Activated CD8-positive, alpha-beta memory T cell treated with anti-CD3 and anti-CD28 coated beads for 48 hours (primary cell): ENCODE data around the gene FAM210B.
"Not testable (repeated sequence)": the region's sequence is repeated elsewhere in the genome, so short reads cannot be mapped to it uniquely, and the experiment has no call there.

Experiments
- DNase-seq, 3 experiments: peaks; one replicate each; pipeline ENCODE4 v3.0.0-alpha.2; 2020; ENCODE audit warnings: low read depth in 2 of 3, low spot score in 2 of 3

FAM210B gene

GRCh38 chr20:56360133-56360907, 1.5 kb downstream of the FAM210B start:
- DNase-seq: no peak

GRCh38 chr20:56360908-56361205, 2.1 kb downstream of the FAM210B start:
- no peak for DNase-seq

GRCh38 chr20:56361900-56362299, 3.1 kb downstream of the FAM210B start:
- DNase-seq: no peak

- no peak for DNase-seq
Observed at GRCh38 chr20:56362833-56363413, 4.1 kb downstream of the FAM210B start.

GRCh38 chr20:56363491-56363890, 4.7 kb downstream of the FAM210B start:
- DNase-seq: no peak

- no peak for DNase-seq
Observed at GRCh38 chr20:56368351-56369134, 9.8 kb downstream of the FAM210B start.

GRCh38 chr20:56369179-56369578, 10.4 kb downstream of the FAM210B start:
- DNase-seq: no peak

GRCh38 chr20:56371977-56372376, 13.2 kb downstream of the FAM210B start:
- no peak for DNase-seq

- DNase-seq: no peak
Observed at GRCh38 chr20:56372850-56373249, 14.1 kb downstream of the FAM210B start.

GRCh38 chr20:56373942-56374341, 15.2 kb downstream of the FAM210B start:
- DNase-seq: no peak

GRCh38 chr20:56376331-56376730, 17.6 kb downstream of the FAM210B start:
- DNase-seq: no peak

- no peak for DNase-seq
Observed at GRCh38 chr20:56378386-56378785, 19.6 kb downstream of the FAM210B start.

GRCh38 chr20:56380375-56380774, 21.6 kb downstream of the FAM210B start:
- no peak for DNase-seq

- DNase-seq: no peak
Observed at GRCh38 chr20:56381501-56381900, 22.7 kb downstream of the FAM210B start.

- no peak for DNase-seq
Observed at GRCh38 chr20:56382696-56383095, 23.9 kb downstream of the FAM210B start.

- DNase-seq: no peak
Observed at GRCh38 chr20:56383334-56383733, 24.6 kb downstream of the FAM210B start.

- no peak for DNase-seq
Observed at GRCh38 chr20:56385130-56385529, 26.4 kb downstream of the FAM210B start.

GRCh38 chr20:56386219-56386618, 27.4 kb downstream of the FAM210B start:
- DNase-seq: no peak

GRCh38 chr20:56388882-56389281, 30.1 kb downstream of the FAM210B start:
- DNase-seq: no peak

- no peak for DNase-seq
Observed at GRCh38 chr20:56389807-56390206, 31.0 kb downstream of the FAM210B start.

GRCh38 chr20:56390396-56390795, 31.6 kb downstream of the FAM210B start:
- DNase-seq: not testable (repeated sequence)

GRCh38 chr20:56391037-56391436, 32.3 kb downstream of the FAM210B start:
- DNase-seq: no peak
